Activated CD4-positive, alpha-beta T cell treated with anti-CD3 and anti-CD28 coated beads, Interleukin-2, amount 50 U/mL, for 48 hours (primary cell): ENCODE data around the gene SGMS1.
"Not testable (repeated sequence)": the region's sequence is repeated elsewhere in the genome, so short reads cannot be mapped to it uniquely, and the experiment has no call there.

Experiments used
- DNase-seq, 2 experiments: peaks; one replicate each; pipeline ENCODE4 v3.0.0-alpha.2; 2020

The SGMS1 gene

DNA sequence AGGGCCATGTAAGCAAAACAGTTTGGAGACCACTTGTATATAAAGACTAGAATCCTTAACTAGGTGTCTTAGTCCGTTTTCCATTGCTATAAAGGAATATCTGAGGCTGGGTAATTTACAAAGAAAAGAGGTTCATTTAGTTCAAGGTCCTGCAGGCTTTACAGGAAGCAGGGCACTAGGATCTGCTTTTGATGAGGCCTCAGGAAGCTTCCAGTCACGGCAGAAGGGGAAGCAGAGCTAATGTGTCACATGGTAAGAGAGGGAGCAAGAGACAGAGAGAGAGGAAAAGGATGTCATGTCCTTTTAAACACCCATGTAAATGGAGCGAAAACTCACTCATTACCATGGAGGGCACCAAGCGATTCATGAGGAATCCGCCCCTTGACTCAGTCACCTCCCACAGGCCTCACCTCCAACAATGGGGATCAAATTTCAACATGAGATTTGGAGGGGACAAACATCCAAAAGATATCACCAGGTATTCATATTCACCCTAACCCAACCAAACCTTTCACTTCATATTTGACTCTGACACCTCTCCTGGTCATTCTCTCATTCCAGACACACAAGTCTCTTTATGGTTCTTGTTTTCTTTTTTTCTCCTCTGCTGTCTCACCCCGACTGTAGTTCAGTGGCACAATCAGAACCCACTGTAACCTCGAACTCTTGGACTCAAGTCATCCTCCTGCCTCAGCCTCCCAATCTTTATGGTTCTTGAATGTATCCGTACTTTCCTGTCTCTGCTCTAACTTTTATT, 342.4 kb downstream of the SGMS1 start:
- no peak for DNase-seq

DNA sequence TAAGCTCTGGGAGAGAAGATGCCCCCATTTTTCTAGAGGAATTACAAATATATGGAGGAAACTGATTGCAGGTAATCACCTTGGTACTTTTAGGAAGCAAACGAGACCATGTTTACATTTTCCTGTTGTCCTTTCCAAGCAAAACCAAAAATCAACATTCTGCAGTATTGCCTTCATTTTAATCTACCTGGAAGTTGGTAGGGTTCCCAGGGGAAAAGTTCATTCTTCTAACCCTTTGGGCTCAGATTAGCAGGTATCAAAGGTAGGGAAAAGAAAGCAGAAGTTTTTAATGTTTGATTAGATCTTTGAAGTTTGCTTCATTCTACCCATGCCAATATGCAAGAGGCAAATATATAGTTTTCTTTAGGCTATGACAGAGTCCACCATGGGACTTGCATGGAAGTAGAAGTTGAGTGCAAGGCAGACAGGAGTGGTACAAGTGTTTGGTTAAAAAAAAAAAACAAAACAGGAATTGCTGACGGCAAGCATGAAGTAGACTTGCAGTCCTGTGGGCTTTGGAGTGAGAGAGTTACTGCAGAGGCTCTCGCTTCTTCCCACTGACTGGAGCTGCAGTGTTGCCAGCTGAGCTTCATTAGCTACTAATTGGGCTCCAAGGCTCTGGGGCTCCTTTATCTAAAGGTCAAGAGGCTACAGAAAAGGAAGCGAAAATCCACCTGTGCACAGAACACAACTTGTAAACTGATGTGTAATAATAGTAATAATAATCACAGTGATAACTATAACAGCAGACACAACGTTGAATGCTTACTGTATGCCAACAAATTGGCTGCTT, 343.5 kb downstream of the SGMS1 start:
- DNase-seq = no peak

DNA sequence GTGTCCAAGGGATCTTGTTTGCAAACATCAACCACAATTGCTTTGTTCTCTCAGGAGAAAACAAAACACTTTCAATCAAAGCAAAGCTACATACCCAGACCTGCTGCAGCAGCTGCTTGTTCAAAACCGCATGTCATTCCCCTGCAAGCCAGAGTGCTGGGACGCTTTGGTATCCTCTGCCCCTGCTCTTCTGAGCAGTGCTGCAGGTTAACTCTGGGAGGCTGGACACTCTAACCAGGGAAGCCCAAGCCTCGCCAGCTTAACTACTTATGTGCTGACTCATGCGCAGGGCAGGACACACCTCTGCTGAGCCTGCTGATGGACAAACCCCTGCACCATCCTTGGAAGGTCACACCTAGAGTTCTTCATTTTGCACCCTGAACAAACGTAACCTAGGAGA, 344.3 kb downstream of the SGMS1 start:
- DNase-seq = no peak

DNA sequence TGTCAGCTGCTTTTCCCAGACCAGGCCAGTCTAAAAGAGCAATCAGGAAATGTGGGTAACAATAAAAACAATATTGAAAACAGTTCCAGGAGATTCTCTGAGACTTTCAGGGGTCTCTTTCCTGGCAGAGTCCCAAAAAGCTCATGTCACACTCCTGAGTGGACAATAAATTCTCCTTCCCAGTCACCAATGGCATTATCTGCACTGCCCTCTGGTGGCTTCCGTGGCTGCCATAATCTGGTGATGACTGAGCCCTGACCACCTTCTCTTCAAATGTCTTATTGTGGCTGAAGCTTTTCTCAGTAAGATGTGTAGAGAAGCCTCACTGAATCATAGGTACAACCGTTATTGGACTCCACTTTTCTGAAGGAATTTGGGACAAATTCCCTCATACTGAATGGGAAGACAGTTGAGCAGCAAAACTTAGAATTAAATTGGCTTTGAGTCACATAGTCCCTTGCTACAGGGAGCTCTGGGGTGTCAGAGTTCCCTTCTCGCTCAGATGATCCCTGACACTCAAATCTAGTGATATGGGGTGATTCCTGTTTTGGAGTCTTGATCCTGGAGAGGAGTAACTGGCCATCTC, 348.0 kb downstream of the SGMS1 start:
- peak; percentile 48 to 53 for DNase-seq

DNA sequence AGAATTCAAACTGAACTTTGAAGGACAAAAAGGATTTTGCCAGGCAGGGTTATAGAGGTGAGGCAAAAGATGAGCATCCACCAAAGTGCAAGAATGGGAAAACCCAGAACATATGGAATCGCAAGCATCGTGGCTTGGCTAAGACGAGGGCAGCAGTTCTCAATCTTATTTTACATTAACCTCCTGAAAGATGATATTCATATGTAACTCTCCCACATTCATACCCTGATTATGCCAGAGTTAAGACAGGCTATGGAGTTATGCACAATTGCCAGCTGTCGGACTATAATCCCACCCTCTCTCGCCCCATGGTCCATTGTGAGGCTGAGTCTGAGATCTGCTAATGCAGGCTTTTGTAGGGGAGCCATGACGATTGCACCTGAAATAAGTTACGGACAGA, 351.2 kb downstream of the SGMS1 start:
- no peak for DNase-seq

DNA sequence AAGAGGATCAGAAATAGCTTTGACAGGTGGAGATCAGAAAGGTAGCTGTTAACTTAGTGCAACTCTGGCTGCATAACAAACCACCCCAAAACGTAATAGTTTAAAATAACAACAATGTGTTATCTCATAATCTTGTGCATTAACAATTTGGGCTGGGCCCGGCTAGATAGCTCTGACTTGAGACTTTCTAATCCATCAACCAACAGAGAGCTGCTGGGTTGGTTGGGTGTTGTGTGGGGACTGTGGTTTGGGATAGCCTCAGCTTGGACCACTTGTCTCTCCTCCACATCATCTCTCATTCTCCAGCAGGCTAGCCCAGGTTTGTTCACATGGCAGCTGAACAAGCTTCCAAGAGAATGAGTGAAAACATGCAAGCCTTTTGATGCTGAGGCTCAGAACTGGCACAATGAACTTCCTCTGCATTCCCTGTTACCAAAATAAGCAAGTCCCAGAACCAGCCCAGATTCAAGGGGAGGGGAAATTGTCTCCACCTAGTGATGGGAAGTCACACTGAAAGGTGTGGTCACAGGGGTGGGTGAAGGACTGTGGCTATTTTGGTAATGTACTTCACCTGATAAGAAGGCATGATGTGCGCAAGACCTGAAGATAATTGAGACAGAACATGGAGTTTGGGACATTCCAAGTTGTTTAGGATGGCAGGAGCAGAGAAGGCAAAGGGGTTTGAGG, 352.0 kb downstream of the SGMS1 start:
- DNase-seq = no peak

DNA sequence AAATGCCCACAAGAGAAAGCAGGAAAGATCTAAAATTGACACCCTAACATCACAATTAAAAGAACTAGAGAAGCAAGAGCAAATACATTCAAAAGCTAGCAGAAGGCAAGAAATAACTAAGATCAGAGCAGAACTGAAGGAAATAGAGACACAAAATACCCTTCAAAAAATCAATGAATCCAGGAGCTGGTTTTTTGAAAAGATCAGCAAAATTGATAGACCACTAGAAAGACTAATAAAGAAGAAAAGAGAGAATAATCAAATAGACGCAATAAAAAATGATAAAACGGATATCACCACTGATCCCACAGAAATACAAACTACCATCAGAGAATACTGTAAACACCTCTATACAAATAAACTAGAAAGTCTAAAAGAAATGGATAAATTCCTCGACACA, 355.9 kb downstream of the SGMS1 start:
- DNase-seq = not testable (repeated sequence)

DNA sequence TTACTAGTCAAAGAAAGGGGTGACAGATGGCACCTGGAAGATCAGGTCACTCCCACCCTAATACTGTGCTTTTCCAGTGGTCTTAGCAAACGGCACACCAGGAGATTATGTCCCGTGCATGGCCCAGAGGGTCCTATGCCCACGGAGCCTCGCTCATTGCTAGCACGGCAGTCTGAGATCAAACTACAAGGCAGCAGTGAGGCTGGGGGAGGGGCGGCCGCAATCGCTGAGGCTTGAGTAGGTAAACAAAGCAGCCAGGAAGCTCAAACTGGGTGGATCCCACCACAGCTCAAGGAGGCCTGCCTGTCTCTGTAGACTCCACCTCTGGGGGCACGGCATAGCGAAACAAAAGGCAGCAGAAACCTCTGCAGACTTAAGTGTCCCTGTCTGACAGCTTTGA, 361.1 kb downstream of the SGMS1 start:
- not testable (repeated sequence) for DNase-seq

DNA sequence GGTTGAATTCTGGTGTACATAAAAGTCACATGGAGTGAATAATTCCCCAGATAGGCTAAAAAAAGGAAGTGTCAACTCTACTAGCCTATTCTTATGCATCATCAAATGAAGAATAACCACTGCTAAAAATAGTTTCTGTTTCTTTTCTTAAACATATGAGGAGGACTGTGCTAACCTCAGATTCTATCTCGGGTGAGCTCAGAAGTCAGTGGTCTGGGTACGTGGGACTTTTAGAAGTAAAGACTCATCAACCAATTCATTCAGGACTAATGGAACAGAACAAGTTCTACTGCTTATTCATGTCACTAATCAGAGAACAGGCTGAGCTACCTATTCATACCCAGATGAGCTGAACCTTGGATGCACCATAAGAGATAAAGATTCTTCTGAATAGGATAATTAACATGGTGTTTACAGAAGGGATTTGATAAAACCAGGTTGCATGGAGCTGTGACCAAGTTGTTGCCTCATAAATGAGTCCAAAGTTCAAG, 362.9 kb downstream of the SGMS1 start:
- DNase-seq = no peak
